Urothelium cell line (cell line): ENCODE measurements around the gene LRRC31.

Source experiments
- DNase-seq: peaks from one replicate; pipeline ENCODE4 v3.0.0; 2011; ENCODE audit warnings: low spot score, mixed read lengths
- FAIRE-seq: peaks from 2 replicates; lab custom pipeline; 2011; peaks lifted over from hg19 to GRCh38; lab: Jason Lieb, UNC

LRRC31 gene

DNA sequence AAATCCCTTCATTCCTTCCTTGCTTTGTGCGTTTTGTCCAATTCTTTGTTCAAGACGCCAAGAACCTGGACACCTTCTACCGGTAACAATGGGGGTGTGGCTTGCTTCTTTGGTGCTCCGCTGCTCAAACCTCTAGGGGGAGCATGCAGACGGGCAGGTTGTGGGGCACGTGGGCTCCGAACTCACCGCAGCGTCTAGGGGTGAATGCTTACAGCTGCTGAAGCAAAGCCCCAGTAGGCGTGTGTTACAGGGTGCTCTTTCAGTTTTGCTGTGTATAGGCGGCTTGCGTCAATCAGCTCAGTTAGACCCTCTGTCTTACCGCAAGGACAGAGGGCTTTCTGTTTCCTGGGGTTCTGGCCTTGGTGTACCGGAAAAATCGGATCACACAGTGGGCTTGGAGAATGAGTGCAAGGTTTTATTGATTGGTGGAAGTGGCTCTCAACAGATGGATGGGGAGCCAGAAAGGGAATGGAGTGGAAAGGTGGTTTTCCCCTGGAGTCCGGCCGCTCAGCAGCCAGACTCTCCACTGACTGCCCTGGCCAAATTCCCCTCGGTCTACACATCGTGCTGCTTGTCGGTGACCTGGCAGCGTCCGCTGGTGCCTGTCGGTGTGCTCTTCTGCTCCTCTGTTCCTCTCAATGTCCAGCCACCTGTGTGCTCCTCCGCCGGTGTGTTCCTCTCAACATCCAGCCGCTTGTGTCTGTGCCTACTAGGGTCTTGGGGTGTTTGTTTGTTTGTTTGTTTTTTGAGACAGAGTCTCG, 55.8 kb downstream of the LRRC31 start:
- FAIRE-seq (no peak), DNase-seq (no peak)

DNA sequence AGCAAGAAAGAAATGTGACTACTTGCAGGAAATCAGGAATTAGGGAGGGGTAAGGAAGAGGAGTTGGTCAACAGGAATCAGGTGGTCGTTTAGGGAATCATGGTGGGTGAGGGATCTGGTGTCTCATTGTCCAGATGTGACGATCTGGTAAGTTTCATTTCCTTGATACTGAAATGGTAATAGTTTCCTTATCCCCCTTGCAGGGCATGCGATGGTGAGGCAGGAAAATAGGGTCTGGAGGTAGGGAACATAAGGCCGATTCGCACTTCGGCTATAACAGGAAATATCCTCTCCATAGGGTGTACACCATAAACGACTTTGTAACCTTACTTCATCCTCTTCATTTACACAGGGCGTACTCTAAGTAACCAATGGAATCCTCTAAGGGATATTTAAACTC, 56.5 kb downstream of the LRRC31 start:
- FAIRE-seq = no peak
- no peak for DNase-seq

DNA sequence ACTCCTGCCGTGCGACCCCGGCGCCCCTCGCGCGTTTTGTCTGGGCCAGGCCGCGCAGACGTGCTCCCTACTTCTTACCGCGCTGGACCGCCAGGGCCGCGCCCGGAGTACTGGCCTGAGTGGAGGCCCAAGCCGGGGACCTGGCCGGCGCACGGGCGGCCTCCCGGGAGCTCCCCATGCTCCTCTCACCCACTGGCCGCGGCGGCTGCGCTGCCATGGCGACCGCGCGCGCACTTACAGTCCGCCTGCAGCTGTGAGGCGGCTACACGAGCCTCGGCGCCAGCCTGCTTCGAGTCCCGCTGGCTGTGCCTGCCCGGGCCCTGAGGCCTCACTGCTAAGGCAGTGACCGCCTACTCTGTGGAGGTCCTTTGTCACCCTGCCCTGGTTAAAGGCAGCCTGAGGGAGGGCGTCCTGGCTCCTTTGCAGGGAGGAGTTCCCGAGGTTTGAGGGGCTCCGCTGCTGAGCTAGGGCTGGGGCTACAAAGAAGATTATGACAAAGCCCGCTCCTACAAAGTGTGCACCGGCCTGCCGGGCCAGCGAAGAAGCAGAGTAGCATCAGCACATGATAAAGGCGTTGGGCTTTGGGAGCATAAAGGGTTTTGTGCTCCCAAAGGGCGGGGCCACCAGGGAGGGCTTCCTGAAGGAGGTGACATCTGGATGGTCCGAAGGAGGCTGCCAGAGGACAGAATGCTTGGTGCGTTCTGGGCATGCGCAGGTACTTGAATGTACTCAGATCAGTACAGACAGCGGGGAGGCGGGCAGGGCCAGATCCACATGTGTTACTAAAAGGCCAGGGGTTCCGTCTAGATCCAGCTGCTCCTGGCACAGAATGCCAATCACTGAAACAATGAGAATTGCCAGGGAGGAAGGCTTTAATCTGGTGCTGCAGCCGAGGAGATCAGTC, 57.2 kb downstream of the LRRC31 start, which contains the start of the genes LRRC34 and LRRIQ4:
TSS of gene LRRC34 (minus strand) at position 573 of the 904 bp plus-strand sequence. CDS start at position 217, 356 bp downstream.
TSS of gene LRRIQ4 (plus strand) at position 539 of the 904 bp plus-strand sequence. CDS start 9,052 bp downstream, outside the sequence.
- DNase-seq (peak; percentile 6), FAIRE-seq (no peak)

DNA sequence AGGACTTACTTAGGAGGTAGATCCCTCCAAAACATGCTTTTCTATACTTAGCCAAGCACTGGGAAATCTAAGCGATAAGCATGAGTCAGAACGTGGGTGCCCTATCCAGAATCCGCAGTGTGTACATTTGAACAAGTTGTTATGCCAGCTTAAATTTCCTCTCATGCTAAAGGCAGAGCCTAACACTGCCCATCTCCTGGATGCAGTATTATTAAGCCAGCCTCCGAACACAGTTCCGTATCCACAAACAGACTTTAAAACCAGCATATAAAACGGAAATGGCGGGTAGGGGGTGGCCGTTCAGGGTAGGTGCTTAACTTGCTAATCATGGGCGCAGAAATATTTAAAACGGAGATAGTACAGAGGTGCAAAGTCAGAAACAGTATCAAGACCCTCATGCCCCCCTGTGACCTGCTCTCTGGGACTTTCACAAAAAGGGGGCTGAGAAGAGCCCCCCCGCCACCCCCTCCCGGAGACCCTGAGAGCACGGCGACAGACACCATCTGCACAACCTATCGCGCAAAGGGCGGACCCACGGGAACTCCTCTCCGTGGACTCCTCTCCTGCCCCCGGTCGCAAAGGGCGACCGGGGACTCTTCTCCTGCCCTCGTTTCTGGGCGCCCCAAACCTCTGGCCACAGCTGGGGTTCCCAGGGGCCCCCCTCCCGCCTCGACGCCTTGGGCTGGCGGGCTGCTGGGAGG, 58.0 kb downstream of the LRRC31 start:
- no peak for FAIRE-seq
- no peak for DNase-seq

DNA sequence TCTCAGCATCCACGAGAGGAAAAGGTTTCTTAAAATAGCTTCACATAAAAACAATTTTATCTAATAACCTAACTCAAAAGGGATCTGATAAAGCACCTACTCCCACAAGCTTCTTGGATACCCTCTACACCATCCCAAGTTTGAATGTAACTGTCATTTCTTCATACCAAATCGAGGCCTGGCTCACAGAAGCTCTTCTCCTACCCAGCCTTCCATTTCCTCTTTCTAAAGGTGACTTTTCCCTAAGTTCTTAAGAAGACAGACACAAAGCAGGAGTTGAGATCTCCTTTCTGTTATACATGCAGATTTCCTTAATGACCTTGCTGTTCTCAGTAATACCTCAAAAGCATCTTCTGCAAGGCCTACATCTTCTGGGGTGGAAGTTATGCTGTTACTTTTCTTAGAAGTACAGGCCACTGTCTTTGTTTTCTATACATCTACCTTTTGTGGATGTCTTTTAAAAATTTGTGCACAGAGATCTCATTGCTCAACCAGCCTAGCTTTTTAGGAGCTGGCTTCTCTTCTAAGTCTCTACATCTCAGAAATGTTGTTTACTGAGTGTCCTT, 60.4 kb downstream of the LRRC31 start:
- FAIRE-seq (no peak), DNase-seq (no peak)

DNA sequence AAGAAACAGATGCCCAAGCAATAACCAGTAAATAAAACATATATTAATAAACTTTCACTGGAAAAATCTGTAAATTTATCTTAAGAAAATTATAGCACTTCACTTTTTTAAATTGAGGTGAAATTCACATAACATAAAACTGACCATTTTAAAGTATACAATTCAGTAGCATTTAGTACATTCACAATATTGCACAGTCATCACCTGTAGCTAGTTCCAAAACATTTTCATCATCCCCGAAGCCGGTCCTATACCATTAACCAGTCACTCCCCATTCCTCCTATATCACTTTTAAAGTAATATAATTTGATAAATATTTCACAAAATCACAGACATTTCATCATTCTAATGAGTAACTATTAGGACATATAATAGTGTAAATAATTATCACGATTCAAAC, 65.1 kb downstream of the LRRC31 start:
- FAIRE-seq (no peak), DNase-seq (no peak)

DNA sequence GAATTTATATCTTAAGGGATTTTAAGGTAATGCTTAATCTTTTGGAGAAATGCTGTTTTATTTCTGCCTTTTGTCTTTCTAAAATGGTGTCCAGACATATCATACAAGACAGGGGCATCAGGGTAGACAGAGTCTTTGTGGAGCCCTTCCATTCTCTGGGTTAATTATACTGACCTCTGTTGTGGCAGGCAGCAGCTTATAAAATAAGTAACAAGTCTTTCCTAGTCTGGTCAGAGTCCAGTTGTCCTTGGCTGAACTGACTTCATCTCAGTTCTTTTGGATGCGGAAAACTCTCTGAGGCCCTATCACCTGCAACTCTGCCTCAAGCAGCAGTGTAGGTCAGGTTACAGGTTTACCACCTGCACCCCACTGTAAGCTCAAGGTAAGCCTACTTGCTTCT, 77.4 kb downstream of the LRRC31 start:
- DNase-seq (no peak), FAIRE-seq (no peak)

DNA sequence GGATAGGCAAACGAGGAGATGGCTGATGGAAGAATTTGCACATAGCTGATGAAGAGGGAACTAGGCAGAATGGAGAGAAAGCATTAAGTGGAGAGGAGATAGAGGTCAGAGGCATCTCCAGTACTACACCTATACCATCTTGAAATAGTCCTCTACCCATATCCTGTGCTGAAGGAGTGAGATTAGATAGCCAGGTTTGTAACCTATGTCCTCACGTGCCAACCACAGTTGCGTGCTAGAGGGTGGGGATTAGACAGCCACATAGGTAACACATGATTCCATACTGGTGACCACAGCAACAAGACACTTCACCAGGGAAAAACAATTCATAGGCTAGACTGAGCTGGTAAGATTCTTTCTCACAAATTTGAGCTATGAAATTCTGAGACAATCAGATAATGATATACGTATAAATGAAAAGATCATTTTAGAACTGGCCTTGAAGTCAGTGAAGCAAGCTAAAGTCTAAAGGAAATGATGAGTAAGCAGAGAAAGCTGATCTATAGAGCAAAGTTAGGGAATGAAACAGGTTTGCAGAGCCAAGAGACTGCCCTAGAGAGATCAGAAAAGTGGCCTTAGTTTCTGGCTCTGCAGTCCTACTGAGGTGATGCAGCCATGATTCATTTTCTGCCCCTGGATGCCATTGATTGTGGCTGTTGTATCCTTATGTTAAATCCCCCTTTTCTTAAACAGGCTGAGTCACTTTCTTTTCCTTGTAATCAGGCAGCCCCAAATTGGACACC, 78.9 kb downstream of the LRRC31 start:
- no peak for FAIRE-seq
- no peak for DNase-seq

DNA sequence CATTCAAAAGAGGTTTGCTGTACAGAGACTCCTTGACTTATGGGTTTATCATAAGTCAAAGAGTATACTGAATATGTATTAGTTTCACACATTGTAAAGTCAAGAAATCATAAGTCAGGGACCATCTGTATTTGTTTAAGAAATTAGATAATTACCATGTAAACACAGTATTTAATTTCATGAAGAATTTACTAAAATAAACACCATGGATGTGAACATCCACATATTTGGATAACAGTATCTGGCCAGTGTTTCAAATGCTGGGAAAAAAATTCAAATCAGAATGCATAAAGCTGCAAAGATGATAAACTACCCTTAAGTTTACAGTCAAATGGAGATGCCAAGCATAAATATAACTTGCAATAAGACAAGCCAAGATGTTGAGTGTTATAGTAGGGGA, 79.5 kb downstream of the LRRC31 start:
- FAIRE-seq (no peak), DNase-seq (no peak)
